ENCODE results near the gene STOX1. TPM values are rescaled to one million over a fixed set of nuclear protein-coding genes. Genes with fewer than 3 reads are reported as not detected.

STOX1 gene
- total RNA-seq, 1 experiment from 2014 or later: 1.4 TPM

DNA sequence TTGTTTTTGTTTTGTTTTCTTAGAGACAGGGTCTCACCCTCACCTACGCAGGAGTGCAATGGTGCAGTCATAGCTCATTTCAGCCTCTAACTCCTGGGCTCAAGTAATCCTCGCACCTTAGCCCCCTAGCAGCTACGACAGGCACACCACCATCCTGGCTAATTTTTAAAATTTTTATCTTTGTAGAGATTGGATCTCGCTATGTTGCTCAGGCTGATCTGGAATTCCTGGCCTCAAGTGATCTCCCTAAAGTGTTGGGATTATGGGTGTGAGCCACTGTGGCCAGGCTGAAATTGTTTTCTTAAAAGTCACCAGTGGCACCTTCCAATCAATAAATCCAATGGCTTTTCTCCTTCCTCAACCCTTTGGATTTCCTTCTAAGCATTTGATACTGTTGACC lies 52.9 kb downstream of the STOX1 start:
- POLR2A ChIA-PET (ENCODE audit: unreplicated experiment): no interaction called here
- Histone ChIP-seq H3K79me2 (ENCODE audit: low read length) (no peaks in the 10 kb centered on the region), H3K36me3 (ENCODE audit: low read depth, low read length) (no peaks in the 10 kb centered on the region), H2AFZ (ENCODE audit: low read length) (no peak overlapping the region), H3K4me3 (ENCODE audit: low read length) (no peak overlapping the region), H3F3A (ENCODE audit: low read length, unreplicated experiment) (no peaks in the 10 kb centered on the region), H3K9me2 (replicated peaks; ENCODE audit: low read length) (no peaks in the 10 kb centered on the region), H4K20me1 (ENCODE audit: low read length) (no peaks in the 10 kb centered on the region), H3K27ac (ENCODE audit: low read length) (no peak overlapping the region), H3K9ac (ENCODE audit: low read length) (no peak overlapping the region), H3K4me1 (ENCODE audit: insufficient read depth, low read length) (no peaks in the 10 kb centered on the region), H3K27me3 (ENCODE audit: low read length) (no peaks in the 10 kb centered on the region), H3K4me2 (ENCODE audit: low read length) (no peak overlapping the region), H3K9me3 (ENCODE audit: low read length) (no peaks in the 10 kb centered on the region)
- CTCF ChIA-PET: no interaction called here
- intact Hi-C loops (cut with micrococcal nuclease): no loop called here
- DNase-seq (no peak), ATAC-seq (no peak)
- no peak for TF ChIP-seq EZH2phosphoT487 (IDR thresholded peaks at IDR 0.05; ENCODE audit: borderline replicate concordance, low read length)
- TF ChIP-seq CTCF (conservative IDR thresholded peaks at IDR 0.05; ENCODE audit: low read depth, low read length): no peak
- no peak for TF ChIP-seq EZH2 (IDR thresholded peaks at IDR 0.05; ENCODE audit: low read length, unreplicated experiment)
- no TSS peak for BruUV-seq (replicated peaks)

DNA sequence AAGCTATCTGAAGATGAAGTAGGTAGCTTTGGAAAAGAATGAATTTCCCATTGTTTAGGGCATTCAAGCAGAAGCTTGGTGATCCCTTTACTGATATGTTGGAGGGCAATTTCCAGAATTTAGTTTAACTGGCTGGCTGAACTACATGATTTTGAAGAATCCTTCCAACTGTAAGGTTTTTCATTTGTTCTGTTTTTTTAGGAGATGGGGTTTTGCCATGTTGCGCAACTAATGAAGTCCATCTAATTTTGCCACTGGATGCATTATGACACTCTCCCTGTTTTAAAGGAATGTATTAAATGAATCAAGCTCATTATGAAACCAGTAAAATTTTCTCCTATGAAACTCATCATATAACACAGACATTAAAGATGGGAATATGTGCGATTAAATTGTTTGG lies 67.7 kb downstream of the STOX1 start:
- no peaks in the 10 kb centered on the region for H3K9me3 ChIP-seq (ENCODE audit: low read length)
- H3K79me2 ChIP-seq (ENCODE audit: low read length): no peaks in the 10 kb centered on the region
- intact Hi-C loops (cut with micrococcal nuclease): no loop called here
- POLR2A ChIA-PET (ENCODE audit: unreplicated experiment): interaction anchor here (0.5 kb wide), 1 partner anchor 277 kb away, joined by 3 read pairs; no protein-coding TSS in a partner anchor
- CTCF ChIA-PET: interaction anchor here (0.7 kb wide), 1 partner anchor 86 kb away, joined by 3 read pairs; no protein-coding TSS in a partner anchor
- no peaks in the 10 kb centered on the region for H3K36me3 ChIP-seq (ENCODE audit: low read depth, low read length)
- BruUV-seq (replicated peaks): no TSS peak
- no peak overlapping the region for H2AFZ ChIP-seq (ENCODE audit: low read length)
- no peaks in the 10 kb centered on the region for H3F3A ChIP-seq (ENCODE audit: low read length, unreplicated experiment)
- no peaks in the 10 kb centered on the region for H3K9me2 ChIP-seq (replicated peaks; ENCODE audit: low read length)
- no peak overlapping the region for H3K27ac ChIP-seq (ENCODE audit: low read length)
- TF ChIP-seq EZH2phosphoT487 (IDR thresholded peaks at IDR 0.05; ENCODE audit: borderline replicate concordance, low read length) (no peak), CTCF (conservative IDR thresholded peaks at IDR 0.05; ENCODE audit: low read depth, low read length) (no peak), EZH2 (IDR thresholded peaks at IDR 0.05; ENCODE audit: low read length, unreplicated experiment) (no peak)
- DNase-seq: no peak
- H3K9ac ChIP-seq (ENCODE audit: low read length): no peak overlapping the region
- ATAC-seq: no peak
- H3K27me3 ChIP-seq (ENCODE audit: low read length): no peaks in the 10 kb centered on the region
- no peaks in the 10 kb centered on the region for H4K20me1 ChIP-seq (ENCODE audit: low read length)
- H3K4me3 ChIP-seq (ENCODE audit: low read length): no peak overlapping the region
- peaks cover under 1% of the 10 kb centered on the region; the same call in 1 of the 2 replicates for H3K4me1 ChIP-seq (ENCODE audit: insufficient read depth, low read length)
- H3K4me2 ChIP-seq (ENCODE audit: low read length): no peak overlapping the region

GRCh38 chr10:68897336-68897741 lies 70.0 kb downstream of the STOX1 start:
- H3K9me2 ChIP-seq (replicated peaks; ENCODE audit: low read length): no peaks in the 10 kb centered on the region
- peak; percentile 88 for TF ChIP-seq CTCF (conservative IDR thresholded peaks at IDR 0.05; ENCODE audit: low read depth, low read length)
- TF ChIP-seq EZH2 (IDR thresholded peaks at IDR 0.05; ENCODE audit: low read length, unreplicated experiment): no peak
- DNase-seq (peak; percentile 85), ATAC-seq (peak; percentile 13)
- no peaks in the 10 kb centered on the region for H3F3A ChIP-seq (ENCODE audit: low read length, unreplicated experiment)
- no peak overlapping the region for H3K27ac ChIP-seq (ENCODE audit: low read length)
- no TSS peak for BruUV-seq (replicated peaks)
- H3K4me3 ChIP-seq (ENCODE audit: low read length): no peak overlapping the region
- H3K9me3 ChIP-seq (ENCODE audit: low read length): no peaks in the 10 kb centered on the region
- H2AFZ ChIP-seq (ENCODE audit: low read length): no peak overlapping the region
- H4K20me1 ChIP-seq (ENCODE audit: low read length): no peaks in the 10 kb centered on the region
- H3K9ac ChIP-seq (ENCODE audit: low read length): no peak overlapping the region
- H3K79me2 ChIP-seq (ENCODE audit: low read length): peaks cover 12% of the 10 kb centered on the region
- ChIA-PET CTCF (interaction anchor here (0.6 kb wide), 1 partner anchor 102 kb away, joined by 3 read pairs; no protein-coding TSS in a partner anchor), POLR2A (ENCODE audit: unreplicated experiment) (no interaction called here)
- no peak overlapping the region for H3K4me2 ChIP-seq (ENCODE audit: low read length)
- H3K27me3 ChIP-seq (ENCODE audit: low read length): no peaks in the 10 kb centered on the region
- H3K36me3 ChIP-seq (ENCODE audit: low read depth, low read length): no peaks in the 10 kb centered on the region
- peaks cover 10% of the 10 kb centered on the region for H3K4me1 ChIP-seq (ENCODE audit: insufficient read depth, low read length)
- intact Hi-C loops (cut with micrococcal nuclease): loop anchor here (1.0 kb wide), 1 partner anchor 105 kb away; no protein-coding TSS in a partner anchor

Measured in PC-3 (cell line).